ENCODE measurements around the gene MTR.

The MTR gene

DNA sequence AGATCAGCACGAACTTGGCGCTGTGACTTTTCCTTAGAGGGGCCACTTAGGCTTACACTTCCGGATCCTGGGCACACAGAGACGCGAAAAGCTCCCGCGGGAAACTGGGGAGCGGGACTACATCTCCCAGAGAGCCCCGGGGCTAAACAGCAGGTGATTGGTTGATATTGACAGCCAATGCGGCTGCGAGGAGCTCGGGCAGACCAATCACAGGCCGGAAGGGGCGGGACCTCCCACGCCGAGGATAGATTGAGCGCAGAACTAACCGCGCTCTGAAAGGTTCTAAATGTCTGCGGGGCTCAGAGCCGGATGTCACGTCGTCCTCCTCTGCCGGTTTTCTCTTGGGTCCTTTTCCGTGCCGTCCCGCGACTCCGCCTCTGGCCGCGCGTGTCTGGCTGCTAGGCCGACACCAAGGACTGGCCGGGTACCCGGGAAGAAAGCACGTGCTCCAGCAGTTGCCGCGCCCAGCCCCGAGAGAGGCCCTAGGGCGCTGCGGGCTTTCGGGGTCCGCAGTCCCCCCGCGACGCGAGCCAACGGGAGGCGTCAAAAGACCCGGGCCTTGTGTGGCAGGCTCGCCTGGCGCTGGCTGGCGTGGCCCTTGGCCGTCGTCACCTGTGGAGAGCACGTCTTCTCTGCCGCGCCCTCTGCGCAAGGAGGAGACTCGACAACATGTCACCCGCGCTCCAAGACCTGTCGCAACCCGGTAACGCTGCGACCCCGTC is at the start of gene MTR:
Gene MTR, plus strand, starts transcription at position 258 of the 722 bp plus-strand sequence. Its CDS starts 412 bp downstream, at position 670.
- DNase-seq (ENCODE audit: low read depth in 2 of 2) = peak; percentile 95

DNA sequence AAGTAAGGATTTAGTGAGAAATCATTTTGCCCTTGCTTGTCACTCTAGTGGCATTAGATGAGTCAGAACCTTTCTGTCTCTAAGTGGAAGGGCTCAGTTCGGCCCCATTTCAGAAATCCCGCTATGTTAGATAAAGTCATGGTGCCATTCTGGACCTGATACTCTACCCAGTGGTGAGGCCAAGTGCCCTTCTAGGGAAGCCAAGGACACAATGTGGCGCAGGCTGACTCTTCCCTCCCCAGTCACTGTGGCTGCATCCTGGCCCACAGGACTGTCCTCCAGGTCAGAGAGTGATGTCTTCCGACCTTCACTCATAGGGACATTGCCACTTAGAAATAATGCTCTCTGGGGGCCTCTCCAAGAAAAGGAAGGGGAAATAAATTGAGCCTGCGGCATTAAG is 48.3 kb upstream of the MTR start:
- no peak for DNase-seq (ENCODE audit: low read depth in 2 of 2)

DNA sequence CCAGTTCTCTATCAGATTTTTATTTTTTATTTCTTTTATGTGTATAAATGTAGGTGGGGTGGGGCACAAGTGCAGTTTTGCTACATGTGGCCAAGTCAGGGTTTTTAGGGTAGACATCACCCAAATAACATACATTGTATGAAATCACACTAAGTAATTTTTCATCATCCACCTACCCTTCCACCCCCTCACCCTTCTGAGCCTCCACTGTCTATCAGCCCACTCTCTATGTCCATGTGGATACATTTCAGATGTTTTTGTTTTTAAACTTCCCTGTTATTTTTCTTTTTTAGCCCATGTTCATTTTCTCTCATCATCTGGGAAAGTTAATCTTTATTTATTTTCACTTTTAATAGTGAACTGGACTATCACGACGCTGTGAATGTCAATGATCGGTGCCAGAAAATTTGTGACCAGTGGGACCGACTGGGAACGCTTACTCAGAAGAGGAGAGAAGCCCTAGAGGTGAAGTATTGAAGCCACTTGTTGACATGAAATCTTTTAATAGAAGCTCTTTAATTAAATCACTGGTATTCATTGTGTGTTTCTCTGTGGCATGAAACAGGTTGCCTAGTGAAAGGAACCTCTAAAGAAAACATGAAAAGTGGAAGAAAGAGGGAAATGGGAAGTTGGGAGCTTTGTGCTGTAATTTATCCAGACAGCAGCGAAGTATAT is 47.6 kb upstream of the MTR start:
- DNase-seq (ENCODE audit: low read depth in 2 of 2) = no peak

DNA sequence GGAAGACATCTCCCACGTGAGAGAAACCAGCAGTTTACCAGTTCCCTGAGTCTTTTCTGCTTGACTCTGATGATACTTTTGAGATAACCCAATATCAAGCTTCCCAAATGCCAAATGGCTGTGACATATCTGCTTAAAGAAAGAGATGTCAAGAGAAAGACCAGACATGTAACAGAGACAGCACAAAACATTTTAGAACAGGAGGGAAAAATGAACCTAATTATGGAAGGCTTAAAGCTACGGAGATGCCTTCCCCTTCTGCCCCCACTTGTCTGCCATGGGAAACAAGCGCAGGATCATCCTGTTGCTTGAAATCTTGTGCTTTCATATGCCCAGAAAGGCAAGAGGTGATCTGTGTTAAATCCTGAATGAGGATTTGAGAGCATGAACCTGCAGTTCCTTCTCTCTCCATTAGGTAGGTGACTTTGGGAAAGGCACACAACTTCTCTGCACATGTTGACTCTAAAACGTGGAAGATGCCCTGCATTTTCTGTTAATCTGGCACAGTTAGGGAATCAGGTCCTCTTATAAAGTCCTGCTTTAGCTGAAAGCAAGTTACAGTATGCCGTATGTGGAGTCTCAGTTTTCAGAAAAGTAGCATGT is 46.7 kb upstream of the MTR start:
- no peak for DNase-seq (ENCODE audit: low read depth in 2 of 2)

DNA sequence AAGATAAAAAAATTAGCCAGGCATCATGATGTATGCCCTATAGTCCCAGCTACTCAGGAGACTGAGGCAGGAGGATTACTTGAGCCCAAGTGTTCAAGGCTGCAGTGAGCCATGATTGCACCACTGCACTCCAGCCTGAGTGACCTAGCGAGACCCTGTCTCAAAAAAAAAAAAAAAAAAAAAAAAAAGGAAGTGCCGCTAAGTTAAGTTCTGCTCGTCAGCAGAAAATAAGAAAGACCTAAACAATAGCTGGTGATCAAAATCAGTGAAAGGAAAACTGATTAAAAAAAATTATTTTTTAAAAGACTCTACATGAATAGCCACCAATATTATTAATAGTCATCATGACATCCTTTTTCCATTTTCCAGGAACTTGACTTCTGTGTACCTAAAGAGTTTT is 44.2 kb upstream of the MTR start:
- DNase-seq (ENCODE audit: low read depth in 2 of 2) = no peak

DNA sequence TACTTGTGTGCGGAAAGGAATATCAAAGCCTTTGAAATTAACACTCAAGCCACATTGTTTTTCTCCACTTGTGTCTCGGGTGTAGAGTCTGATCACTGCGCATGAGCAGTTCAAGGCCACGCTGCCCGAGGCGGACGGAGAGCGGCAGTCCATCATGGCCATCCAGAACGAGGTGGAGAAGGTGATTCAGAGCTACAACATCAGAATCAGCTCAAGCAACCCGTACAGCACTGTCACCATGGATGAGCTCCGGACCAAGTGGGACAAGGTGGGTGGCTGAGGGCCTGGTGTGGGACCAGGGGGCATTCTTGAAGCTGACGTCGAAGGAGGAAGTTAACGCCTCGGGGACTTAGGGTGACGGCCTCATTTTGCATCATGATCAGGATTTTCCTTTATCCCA is 43.7 kb upstream of the MTR start:
- DNase-seq (ENCODE audit: low read depth in 2 of 2) = no peak

DNA sequence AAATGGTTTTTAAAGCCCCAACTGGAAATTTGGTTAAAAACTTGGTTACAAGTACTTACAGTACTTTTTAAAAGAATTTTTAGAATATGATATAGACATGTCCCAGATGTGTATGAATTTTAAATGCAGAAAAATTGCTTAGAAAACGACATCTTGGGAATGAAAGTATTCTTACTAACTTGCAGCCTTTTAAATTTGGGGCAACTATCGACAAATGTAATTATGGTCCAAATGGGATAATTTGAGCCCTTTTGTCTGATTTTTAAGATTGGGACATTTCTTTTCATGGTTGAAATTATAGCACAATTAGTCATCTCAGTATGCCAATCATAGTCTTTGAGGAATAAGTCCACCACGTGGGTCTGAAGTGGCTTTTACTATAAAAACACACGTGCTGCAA is 43.2 kb upstream of the MTR start:
- no peak for DNase-seq (ENCODE audit: low read depth in 2 of 2)

DNA sequence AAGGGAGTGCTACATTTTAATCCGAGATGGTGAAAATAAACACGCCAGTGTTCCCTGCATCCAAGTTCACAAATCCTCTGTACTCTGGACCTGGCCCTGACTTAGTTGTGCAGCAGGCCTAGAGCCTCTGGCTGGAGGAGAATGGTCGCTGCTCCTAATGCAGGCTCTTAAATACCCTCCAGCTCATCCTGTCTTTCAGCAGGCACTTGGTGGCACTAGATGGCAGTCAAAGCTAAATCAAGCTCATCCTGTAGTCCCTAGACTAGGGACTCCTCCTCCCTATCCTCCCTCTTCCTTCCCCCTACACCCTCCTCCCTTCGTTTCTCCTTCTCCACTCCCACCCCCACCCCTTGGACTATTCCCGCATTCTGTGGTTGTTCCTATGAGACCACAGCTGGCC is 41.6 kb upstream of the MTR start:
- no peak for DNase-seq (ENCODE audit: low read depth in 2 of 2)

DNA sequence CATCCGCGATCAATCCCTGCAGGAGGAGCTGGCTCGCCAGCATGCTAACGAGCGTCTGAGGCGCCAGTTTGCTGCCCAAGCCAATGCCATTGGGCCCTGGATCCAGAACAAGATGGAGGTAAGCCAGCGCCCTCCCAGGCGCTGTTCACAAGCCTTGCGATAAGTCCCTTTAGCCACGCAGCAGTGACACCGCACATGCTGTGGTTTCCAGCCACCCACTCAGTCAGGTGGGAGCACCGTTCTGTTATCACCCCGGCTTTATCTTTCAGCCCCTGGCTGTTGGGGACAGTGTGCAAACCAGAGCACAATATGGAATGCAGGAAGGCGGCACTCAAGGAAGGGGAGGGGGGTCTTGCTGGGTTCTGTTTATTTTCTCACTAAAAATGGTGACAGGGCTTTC is 41.1 kb upstream of the MTR start:
- no peak for DNase-seq (ENCODE audit: low read depth in 2 of 2)

DNA sequence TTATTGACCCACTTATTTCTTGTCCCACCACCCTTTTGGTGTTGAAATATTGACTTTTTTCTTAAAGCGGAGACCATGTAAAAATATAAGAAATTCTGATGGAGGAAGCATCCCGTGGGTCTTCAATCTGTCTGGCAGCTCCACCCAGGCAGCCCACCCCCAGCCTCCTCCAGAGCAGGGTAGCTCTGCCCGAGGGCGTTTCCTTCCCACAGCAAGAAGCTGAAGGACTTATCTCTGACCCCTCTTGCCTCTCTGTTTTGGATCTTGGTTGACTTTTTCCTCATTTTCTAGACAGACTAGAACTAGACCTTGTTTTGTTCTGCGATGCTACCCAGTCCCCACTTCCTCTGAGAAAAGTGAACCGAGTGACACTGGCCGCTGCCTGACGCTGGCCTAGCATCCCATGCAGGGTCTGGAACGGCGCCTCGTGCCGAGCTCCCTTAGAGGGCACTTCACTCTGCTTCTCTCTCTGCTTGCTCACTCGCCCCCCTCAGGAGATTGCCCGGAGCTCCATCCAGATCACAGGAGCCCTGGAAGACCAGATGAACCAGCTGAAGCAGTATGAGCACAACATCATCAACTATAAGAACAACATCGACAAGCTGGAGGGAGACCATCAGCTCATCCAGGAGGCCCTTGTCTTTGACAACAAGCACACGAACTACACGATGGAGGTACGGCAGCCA is 40.4 kb upstream of the MTR start:
- no peak for DNase-seq (ENCODE audit: low read depth in 2 of 2)

DNA sequence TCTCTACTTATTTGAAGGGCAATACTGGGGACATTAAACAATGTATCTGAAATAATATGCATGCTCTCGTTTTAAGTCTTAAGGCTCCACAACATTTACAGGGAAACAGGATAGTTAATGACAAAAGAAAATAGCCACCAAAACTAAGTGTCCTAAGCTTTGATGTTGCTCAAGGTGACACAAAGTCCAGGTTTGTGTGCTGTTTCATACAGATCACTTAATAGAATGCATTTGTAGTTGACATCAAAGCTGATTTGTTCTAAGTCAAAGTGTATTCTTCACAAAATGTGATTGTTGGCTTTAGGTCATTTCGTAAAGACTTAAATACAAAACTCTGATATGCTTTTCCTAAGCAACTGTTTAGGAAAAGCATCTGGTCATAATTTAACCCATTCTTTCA is 37.5 kb upstream of the MTR start:
- DNase-seq (ENCODE audit: low read depth in 2 of 2) = no peak

DNA sequence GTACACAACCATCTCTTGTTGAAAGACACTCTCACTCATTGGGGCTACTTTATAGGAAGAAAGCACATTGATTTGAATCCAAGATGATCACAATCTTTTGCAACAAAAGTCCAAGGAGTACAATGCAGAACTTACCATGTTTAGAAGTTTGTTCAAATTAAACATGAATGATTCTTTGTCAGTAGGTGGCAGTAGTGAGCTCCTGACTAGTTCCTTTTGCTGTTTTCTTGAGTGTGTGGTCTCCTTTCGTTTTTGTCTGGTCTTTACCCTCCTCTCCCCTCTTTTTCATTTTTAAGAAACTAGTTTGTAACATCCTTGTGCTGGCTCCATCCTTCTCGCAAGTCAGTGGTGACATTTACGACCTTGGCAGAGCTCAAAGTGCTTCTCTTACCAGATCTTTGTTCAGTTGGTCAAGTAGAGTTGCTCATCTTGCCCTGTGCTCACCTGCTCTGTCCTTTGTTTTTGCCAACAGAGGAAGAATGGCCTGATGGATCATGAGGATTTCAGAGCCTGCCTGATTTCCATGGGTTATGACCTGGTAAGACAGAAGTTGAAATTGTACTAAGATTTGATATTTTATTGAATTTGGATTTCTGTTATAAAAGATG is 35.7 kb upstream of the MTR start:
- DNase-seq (ENCODE audit: low read depth in 2 of 2) = peak in 1 of 2 experiments; percentile 20

DNA sequence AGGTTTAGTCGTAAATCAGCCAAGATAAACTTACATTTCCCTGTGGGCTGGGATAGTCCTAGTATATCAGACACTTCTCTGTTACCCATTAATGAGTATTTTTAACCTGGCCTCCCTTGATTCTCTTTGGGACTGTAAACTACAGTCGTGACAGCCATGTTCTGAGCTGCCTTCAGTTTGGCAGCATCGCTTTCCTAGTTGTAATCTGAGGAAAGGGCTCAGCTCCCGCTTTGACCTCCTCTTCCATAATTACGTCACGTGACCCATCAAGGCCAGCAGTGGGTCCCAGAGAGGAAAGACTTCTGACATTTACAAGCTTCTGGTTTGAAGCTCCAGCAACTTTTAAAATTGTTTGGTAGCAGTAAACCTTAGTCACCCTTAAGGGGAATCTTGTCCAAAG is 34.6 kb upstream of the MTR start:
- no peak for DNase-seq (ENCODE audit: low read depth in 2 of 2)

DNA sequence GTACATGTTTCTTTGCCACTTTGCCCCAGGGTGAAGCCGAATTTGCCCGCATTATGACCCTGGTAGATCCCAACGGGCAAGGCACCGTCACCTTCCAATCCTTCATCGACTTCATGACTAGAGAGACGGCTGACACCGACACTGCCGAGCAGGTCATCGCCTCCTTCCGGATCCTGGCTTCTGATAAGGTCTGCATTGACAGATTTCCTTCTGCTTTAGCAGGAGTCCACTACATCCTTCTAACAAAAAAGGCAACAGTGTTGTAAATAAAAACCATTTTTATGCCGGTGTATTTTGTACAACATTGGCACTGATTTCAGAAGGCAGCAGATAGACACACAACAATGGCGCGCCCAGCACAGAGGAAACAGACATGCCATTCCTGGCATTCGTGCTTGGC is 34.1 kb upstream of the MTR start:
- DNase-seq (ENCODE audit: low read depth in 2 of 2) = no peak

DNA sequence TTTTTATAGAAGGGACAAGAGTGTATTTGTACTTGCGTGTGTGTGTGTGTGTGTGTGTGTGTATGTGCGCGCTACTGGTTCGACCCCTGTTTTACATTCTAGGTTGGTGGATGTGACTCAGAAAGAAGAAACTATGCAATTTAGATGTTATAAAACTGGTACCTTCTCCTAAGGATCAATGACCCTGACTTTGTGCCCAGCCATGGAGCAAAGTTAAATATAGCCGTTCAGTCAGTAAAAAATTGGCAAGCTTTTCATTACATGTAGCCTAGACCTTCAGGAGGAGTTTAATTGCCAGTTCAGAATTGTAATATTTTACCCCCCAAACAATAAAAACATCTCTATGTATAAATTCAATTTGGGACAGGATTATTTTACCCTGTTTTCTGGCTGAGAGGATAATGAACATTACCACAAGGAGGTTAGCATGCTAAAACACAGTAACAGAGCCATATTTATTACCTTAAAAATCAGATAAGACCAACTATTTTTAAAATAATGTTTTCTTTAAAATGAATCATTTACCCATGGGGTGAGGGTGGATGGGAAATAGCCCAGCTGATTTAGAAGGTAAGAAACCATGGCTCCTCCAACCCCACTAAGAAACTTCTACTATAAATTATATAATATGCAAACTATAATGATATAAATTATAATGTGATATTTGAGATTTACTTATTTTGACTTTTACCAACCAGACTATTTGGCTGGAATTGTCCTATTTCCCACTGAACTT is 33.5 kb upstream of the MTR start:
- DNase-seq (ENCODE audit: low read depth in 2 of 2) = no peak

DNA sequence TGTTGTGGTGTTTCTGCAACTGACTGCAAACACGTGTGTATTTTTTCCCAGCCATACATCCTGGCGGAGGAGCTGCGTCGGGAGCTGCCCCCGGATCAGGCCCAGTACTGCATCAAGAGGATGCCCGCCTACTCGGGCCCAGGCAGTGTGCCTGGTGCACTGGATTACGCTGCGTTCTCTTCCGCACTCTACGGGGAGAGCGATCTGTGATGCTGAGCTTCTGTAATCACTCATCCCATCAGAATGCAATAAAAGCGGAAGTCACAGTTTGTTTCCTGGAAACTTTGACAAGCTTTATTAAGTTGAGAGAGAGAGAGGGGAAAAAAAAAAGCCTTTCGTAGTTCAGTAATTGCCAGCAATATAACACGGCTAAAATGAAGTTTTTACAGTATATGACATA is 32.7 kb upstream of the MTR start:
- DNase-seq (ENCODE audit: low read depth in 2 of 2) = no peak

DNA sequence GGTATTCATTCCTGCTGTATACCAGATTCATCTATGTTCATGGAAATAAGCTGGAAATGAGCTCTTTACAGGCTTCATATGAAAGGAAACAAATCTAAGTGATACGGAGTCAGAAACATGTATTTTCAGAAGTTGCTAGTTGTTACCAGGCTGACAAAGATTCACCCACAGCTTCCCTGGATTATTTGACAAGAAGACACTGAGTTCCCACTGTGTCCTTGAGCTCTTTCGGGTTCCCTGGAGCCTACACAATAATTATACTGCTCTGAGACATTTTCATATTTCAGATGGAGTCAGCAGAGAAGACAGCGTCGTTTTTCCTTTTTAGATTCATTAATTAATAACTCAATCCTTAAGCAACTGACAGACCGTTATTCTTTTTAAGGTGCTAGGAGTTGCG is 29.3 kb upstream of the MTR start:
- DNase-seq (ENCODE audit: low read depth in 2 of 2) = no peak

DNA sequence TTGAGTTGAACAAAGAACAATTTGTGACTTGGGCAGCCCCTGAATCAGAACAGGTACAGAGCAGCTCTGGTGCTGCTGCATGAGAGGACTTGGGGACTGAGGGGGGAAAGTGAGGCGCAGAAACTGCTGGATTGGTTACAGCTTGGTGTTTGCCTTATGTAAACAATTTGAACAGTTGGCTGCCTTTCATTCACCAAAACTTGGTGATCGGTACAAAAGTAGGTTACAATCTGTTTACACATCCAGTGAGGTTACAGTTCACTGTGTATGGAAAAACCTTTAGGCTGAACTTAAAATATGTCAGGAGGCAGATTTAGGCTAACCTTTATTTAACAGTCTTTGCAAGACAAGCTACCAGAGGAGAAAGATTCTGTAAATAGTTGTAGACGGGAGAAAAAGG is 28.6 kb upstream of the MTR start:
- DNase-seq (ENCODE audit: low read depth in 2 of 2) = no peak

DNA sequence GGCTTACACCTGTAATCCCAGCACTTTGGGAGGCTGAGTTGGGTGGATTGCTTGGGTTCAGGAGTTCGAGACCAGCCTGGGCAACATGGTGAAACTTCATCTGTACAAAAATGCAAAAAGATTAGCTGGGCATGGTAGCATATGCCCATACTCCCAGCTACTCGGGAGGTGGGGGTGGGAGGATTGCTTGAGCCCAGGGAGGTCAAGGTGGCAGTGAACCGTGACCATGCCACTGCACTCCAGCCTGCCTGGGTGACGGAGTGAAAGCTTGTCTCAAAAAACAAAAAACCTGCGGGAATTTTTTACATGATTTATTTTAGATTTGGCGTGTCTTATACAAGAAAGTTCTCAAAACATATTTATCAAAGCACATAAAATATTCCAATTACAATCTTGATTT is 27.8 kb upstream of the MTR start:
- no peak for DNase-seq (ENCODE audit: low read depth in 2 of 2)

DNA sequence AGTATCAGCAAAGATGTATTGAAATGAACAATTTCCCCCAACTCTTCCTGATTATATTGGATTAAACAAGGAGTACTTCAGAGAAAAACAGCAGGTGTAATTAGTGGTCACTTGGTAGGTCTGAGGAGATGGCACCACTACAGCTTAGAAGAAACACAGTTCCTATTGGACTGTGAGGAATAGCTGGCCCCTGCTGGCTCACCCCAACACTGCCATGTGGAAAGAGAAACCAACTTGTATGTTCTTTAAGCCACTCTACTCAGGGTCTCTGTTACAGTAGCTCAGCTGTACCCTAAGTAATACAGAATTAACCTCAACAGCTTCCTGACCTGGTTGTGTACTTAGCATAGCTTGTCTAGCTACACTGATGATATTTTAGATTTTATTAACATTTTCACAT is 26.5 kb upstream of the MTR start:
- no peak for DNase-seq (ENCODE audit: low read depth in 2 of 2)

DNA sequence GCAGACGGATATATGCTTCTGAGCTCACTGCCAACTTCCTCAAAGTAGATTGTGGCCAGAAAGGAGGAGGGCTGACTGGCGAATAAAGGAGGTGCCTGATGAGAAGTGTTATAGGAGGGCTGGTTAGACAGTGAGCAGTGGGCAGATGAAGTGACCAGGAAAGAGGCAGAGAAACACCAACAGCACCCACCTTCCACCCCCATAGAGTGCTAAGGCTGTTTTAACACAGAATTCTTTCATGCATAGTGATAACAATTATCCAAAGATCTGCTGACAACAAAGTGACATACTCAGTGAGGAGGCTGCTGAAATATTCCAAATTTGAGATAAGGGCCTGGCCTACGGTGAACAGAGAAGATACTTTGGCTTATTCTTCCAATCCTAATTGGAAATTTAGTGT is 21.2 kb upstream of the MTR start:
- DNase-seq (ENCODE audit: low read depth in 2 of 2) = no peak

DNA sequence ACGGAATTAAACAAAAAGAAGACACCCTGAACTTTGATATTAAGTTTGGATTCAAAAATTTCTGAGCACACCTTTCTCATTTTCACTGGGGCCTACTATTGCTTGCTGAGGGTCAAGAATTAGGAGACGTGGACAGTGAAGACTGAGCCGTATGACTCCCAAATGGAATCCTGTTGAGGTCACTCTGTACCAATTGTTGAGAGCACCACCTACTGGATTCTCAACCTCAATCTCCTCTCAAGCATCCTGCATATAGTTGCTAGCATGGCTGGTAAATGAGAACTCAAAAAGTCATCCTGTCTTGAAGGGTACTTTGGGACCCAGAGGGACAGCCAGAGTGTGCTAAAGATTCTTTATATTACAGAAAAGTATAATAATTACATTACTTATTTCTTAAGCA is 20.2 kb upstream of the MTR start:
- DNase-seq (ENCODE audit: low read depth in 2 of 2) = no peak

Measured in fibroblast of skin of left biceps (primary cell).